ENCODE measurements around the gene USP48.

DNA sequence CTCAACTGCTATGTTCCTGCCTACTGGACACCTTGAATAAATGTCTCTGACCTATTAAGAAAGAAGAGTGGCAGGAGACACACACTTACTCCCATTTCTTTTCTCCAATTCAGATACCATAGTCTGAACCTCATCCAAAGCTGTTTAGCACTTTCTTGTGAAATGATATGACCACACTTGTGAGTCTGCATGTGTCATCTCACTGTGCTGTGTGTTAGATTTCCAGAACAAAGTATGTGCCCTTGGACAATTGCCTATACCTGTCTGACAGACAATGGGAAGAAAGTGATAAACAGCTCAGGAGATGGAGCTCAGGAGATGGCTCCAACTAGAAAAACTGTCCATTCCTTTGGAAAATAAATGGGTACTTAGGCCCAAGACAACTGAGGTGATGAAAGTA lies 48.4 kb downstream of the USP48 start:
- TF ChIP-seq, protein P1, sequence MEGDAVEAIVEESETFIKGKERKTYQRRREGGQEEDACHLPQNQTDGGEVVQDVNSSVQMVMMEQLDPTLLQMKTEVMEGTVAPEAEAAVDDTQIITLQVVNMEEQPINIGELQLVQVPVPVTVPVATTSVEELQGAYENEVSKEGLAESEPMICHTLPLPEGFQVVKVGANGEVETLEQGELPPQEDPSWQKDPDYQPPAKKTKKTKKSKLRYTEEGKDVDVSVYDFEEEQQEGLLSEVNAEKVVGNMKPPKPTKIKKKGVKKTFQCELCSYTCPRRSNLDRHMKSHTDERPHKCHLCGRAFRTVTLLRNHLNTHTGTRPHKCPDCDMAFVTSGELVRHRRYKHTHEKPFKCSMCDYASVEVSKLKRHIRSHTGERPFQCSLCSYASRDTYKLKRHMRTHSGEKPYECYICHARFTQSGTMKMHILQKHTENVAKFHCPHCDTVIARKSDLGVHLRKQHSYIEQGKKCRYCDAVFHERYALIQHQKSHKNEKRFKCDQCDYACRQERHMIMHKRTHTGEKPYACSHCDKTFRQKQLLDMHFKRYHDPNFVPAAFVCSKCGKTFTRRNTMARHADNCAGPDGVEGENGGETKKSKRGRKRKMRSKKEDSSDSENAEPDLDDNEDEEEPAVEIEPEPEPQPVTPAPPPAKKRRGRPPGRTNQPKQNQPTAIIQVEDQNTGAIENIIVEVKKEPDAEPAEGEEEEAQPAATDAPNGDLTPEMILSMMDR (IDR thresholded peaks at IDR 0.05): no peak
- TF ChIP-seq POLR2A (IDR thresholded peaks at IDR 0.05): no peak
